K562 (cell line): ENCODE results near the gene TAF1D. TPM values are rescaled to one million over a fixed set of nuclear protein-coding genes. Genes with fewer than 3 reads are reported as not detected.

Experiments
- HDAC2 ChIP-seq: fragments of 450-650 bp; IDR thresholded peaks from 2 replicates; pipeline ENCODE4 v1.6.1; 2016; ENCODE audit warnings: mild to moderate bottlenecking
- LCOR ChIP-seq: sonication (generic); formaldehyde crosslinking; IDR thresholded peaks from 2 replicates; pipeline ENCODE4 v1.8.0; 2022; ENCODE audit warnings: mild to moderate bottlenecking, missing genetic modification reagents
- POLR3A ChIP-seq: IDR thresholded peaks from 2 replicates; pipeline ENCODE4 v1.6.1; 2011; ENCODE audit warnings: borderline replicate concordance, mild to moderate bottlenecking, moderate library complexity; ENCODE audit not compliant: insufficient read length, insufficient read depth; ENCODE audit errors: extremely low read depth
- SP1 ChIP-seq: sonication (generic); formaldehyde crosslinking; IDR thresholded peaks from 2 replicates; pipeline ENCODE4 v1.8.1; 2022; ENCODE audit warnings: mild to moderate bottlenecking, missing genetic modification reagents
- SRSF1 ChIP-seq: fragments of 200-400 bp; formaldehyde crosslinking; IDR thresholded peaks from 2 replicates; pipeline ENCODE4 v1.6.1; 2017; ENCODE audit warnings: mild to moderate bottlenecking, low read depth, low read length, moderate library complexity
- ZNF217 ChIP-seq: sonication (generic); formaldehyde crosslinking; IDR thresholded peaks from 2 replicates; pipeline ENCODE4 v1.8.0; 2022; ENCODE audit warnings: mild to moderate bottlenecking, missing genetic modification reagents
- ZNF347 ChIP-seq: fragments of 450-650 bp; formaldehyde crosslinking; IDR thresholded peaks from 2 replicates; pipeline ENCODE4 v1.4.0; 2020; ENCODE audit warnings: low read depth, mild to moderate bottlenecking, moderate library complexity
- polyA plus RNA-seq, 8 experiments: library from polyadenylated mRNA; depleted of rRNA in 4 of 8; stranded (reverse) in 5 of 8; unstranded in 3 of 8; fragments of >200 nt; fragmentation: Nextera tagmentation in 2 of 8; fragmentation: Illumina TruSeq in 1 of 8; extraction: Ambion mirVana in 2 of 8; extraction: Trizol in 1 of 8; gene quantifications; 2 replicates each; pipeline versions ENCODE4 v1.2.1 to v1.2.3, GENCODE V29; 2011 to 2014; ENCODE audit warnings: inconsistent platforms in 1 of 8, missing spikeins in 1 of 8
- total RNA-seq, 7 experiments: library from RNA; depleted of rRNA in 6 of 7; stranded (reverse); fragments of >200 nt in 6 of 7; fragmentation: Illumina TruSeq in 2 of 7; extraction: Trizol in 2 of 7; gene quantifications; 2 replicates each; pipeline versions ENCODE4 v1.2.1 to v1.2.3, GENCODE V29; 2011 to 2021; ENCODE audit warnings: low replicate concordance in 1 of 7
- TF ChIP-seq, protein P1 (sequence below): fragments of 200-800 bp; sonication (Bioruptor generic); IDR thresholded peaks from 2 replicates; pipeline ENCODE4 v1.6.1; 2017; ENCODE audit warnings: missing genetic modification characterization, missing compliant biosample characterization
- TF ChIP-seq, protein P2 (sequence below): sonication (generic); IDR thresholded peaks from 2 replicates; pipeline ENCODE4 v1.6.1; 2016
- TF ChIP-seq, protein P3 (sequence below): fragments of 250-450 bp; sonication (Bioruptor Pico); IDR thresholded peaks from 2 replicates; pipeline ENCODE4 v1.8.0; 2021; ENCODE audit warnings: moderate library complexity, mild to moderate bottlenecking, inconsistent platforms
- TF ChIP-seq, protein P4 (sequence below): fragments of 200-600 bp; sonication (generic); IDR thresholded peaks from one replicate; pipeline ENCODE4 v1.6.1; 2012; ENCODE audit warnings: mild to moderate bottlenecking, low read depth, low read length, inconsistent platforms

Gene TAF1D
- total and polyA plus RNA-seq, 9 of the 15 experiments (the other 6 are each of a cell fraction or from before 2014, with no cell fraction given), result 122 to 347 (median 250) TPM

DNA sequence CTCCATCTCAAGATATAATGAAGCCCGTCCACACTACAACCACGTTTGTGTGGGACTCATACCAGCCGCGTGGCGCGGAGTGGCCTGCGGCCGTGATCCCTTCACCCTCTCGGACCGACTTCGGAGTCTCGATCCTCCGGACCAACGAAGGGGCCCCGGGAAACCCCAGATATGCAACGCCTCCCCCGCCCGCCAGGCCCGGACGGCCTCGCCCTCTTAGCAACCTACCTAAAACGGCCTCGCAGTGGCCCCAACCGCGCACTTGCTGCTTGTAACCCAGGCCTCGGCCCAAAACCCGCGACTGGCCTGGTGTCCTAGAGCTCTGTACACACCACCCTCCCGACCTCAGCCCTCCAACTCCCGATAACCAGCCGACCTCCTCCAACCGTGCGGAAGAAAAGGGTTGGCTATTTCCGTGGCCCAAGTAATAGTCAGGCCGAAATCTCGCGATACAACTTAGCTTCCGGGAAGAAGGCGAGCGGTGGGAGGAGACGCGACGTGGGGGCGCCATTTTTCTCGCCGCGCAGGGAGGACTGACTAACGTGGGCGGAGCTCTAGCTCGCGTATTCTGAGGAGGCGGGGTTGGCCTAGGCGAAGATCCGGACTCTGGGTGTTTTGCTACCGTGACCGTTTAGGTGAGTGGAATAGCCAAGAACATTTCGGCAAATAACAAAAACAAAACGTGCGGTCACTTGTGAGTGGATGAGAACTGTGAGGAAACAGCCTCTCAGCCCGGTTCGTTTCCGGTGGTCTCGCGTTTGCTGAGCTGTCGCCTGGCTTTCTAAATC is at the start of gene TAF1D, which contains the start of gene C11orf54 (continued):
- TF ChIP-seq ZNF217 (CRISPR knock-in tag), result no peak
- TF ChIP-seq ZNF347 (CRISPR knock-in tag), result no peak
- TF ChIP-seq, protein P1, sequence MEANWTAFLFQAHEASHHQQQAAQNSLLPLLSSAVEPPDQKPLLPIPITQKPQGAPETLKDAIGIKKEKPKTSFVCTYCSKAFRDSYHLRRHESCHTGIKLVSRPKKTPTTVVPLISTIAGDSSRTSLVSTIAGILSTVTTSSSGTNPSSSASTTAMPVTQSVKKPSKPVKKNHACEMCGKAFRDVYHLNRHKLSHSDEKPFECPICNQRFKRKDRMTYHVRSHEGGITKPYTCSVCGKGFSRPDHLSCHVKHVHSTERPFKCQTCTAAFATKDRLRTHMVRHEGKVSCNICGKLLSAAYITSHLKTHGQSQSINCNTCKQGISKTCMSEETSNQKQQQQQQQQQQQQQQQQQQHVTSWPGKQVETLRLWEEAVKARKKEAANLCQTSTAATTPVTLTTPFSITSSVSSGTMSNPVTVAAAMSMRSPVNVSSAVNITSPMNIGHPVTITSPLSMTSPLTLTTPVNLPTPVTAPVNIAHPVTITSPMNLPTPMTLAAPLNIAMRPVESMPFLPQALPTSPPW (CRISPR knock-in tag), result peak; percentile 71
- TF ChIP-seq, protein P2, sequence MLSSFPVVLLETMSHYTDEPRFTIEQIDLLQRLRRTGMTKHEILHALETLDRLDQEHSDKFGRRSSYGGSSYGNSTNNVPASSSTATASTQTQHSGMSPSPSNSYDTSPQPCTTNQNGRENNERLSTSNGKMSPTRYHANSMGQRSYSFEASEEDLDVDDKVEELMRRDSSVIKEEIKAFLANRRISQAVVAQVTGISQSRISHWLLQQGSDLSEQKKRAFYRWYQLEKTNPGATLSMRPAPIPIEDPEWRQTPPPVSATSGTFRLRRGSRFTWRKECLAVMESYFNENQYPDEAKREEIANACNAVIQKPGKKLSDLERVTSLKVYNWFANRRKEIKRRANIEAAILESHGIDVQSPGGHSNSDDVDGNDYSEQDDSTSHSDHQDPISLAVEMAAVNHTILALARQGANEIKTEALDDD, result peak; percentile 68
- peak; percentile 72; the same call in 1 of the 2 replicates for TF ChIP-seq LCOR
- TF ChIP-seq POLR3A, result no peak
- TF ChIP-seq, protein P3, sequence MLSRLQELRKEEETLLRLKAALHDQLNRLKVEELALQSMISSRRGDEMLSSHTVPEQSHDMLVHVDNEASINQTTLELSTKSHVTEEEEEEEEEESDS (CRISPR knock-in tag), result no peak
- TF ChIP-seq, protein P4, sequence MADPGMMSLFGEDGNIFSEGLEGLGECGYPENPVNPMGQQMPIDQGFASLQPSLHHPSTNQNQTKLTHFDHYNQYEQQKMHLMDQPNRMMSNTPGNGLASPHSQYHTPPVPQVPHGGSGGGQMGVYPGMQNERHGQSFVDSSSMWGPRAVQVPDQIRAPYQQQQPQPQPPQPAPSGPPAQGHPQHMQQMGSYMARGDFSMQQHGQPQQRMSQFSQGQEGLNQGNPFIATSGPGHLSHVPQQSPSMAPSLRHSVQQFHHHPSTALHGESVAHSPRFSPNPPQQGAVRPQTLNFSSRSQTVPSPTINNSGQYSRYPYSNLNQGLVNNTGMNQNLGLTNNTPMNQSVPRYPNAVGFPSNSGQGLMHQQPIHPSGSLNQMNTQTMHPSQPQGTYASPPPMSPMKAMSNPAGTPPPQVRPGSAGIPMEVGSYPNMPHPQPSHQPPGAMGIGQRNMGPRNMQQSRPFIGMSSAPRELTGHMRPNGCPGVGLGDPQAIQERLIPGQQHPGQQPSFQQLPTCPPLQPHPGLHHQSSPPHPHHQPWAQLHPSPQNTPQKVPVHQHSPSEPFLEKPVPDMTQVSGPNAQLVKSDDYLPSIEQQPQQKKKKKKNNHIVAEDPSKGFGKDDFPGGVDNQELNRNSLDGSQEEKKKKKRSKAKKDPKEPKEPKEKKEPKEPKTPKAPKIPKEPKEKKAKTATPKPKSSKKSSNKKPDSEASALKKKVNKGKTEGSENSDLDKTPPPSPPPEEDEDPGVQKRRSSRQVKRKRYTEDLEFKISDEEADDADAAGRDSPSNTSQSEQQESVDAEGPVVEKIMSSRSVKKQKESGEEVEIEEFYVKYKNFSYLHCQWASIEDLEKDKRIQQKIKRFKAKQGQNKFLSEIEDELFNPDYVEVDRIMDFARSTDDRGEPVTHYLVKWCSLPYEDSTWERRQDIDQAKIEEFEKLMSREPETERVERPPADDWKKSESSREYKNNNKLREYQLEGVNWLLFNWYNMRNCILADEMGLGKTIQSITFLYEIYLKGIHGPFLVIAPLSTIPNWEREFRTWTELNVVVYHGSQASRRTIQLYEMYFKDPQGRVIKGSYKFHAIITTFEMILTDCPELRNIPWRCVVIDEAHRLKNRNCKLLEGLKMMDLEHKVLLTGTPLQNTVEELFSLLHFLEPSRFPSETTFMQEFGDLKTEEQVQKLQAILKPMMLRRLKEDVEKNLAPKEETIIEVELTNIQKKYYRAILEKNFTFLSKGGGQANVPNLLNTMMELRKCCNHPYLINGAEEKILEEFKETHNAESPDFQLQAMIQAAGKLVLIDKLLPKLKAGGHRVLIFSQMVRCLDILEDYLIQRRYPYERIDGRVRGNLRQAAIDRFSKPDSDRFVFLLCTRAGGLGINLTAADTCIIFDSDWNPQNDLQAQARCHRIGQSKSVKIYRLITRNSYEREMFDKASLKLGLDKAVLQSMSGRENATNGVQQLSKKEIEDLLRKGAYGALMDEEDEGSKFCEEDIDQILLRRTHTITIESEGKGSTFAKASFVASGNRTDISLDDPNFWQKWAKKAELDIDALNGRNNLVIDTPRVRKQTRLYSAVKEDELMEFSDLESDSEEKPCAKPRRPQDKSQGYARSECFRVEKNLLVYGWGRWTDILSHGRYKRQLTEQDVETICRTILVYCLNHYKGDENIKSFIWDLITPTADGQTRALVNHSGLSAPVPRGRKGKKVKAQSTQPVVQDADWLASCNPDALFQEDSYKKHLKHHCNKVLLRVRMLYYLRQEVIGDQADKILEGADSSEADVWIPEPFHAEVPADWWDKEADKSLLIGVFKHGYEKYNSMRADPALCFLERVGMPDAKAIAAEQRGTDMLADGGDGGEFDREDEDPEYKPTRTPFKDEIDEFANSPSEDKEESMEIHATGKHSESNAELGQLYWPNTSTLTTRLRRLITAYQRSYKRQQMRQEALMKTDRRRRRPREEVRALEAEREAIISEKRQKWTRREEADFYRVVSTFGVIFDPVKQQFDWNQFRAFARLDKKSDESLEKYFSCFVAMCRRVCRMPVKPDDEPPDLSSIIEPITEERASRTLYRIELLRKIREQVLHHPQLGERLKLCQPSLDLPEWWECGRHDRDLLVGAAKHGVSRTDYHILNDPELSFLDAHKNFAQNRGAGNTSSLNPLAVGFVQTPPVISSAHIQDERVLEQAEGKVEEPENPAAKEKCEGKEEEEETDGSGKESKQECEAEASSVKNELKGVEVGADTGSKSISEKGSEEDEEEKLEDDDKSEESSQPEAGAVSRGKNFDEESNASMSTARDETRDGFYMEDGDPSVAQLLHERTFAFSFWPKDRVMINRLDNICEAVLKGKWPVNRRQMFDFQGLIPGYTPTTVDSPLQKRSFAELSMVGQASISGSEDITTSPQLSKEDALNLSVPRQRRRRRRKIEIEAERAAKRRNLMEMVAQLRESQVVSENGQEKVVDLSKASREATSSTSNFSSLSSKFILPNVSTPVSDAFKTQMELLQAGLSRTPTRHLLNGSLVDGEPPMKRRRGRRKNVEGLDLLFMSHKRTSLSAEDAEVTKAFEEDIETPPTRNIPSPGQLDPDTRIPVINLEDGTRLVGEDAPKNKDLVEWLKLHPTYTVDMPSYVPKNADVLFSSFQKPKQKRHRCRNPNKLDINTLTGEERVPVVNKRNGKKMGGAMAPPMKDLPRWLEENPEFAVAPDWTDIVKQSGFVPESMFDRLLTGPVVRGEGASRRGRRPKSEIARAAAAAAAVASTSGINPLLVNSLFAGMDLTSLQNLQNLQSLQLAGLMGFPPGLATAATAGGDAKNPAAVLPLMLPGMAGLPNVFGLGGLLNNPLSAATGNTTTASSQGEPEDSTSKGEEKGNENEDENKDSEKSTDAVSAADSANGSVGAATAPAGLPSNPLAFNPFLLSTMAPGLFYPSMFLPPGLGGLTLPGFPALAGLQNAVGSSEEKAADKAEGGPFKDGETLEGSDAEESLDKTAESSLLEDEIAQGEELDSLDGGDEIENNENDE, result no peak
- TF ChIP-seq SP1 (CRISPR knock-in tag), result peak; percentile 85
- TF ChIP-seq SRSF1, result 0 out of 2 replicates have a peak, but pooled peaks have one; percentile 60
- TF ChIP-seq HDAC2, result no peak
